T-helper 17 cell (primary cell): ENCODE measurements around the gene PTTG2. TPM values are rescaled to one million over a fixed set of nuclear protein-coding genes. Genes with fewer than 3 reads are reported as not detected.

ENCODE experiments used
- ATAC-seq: fragments of 150-1000 bp; cut with Tn5 transposase; 2 replicates; pipeline ENCODE4 v1.10.0; 2021; ENCODE audit warnings: mild to moderate bottlenecking, moderate library complexity
- DNase-seq, 3 donors: peaks; one replicate each; pipeline versions ENCODE4 v3.0.0 to v3.0.0-alpha.2; 2020 to 2021
- H3K9me3 ChIP-seq: one replicate; pipeline ENCODE4 v1.7.0; 2013; ENCODE audit warnings: low read length, mild to moderate bottlenecking; ENCODE audit not compliant: control insufficient read depth, poor library complexity, severe bottlenecking
- H3K27ac Mint-ChIP-seq: one replicate; pipeline ENCODE4 v1.8.0; 2022; ENCODE audit warnings: mild to moderate bottlenecking, moderate library complexity, mixed read lengths
- H3K27me3 Mint-ChIP-seq: one replicate; pipeline ENCODE4 v1.8.0; 2022; ENCODE audit warnings: mixed read lengths
- H3K36me3 Mint-ChIP-seq: one replicate; pipeline ENCODE4 v1.8.0; 2022; ENCODE audit warnings: low read depth, mixed read lengths
- H3K4me1 Mint-ChIP-seq: one replicate; pipeline ENCODE4 v1.8.0; 2022; ENCODE audit warnings: mild to moderate bottlenecking, mixed read lengths
- H3K4me3 Mint-ChIP-seq: one replicate; pipeline ENCODE4 v1.8.0; 2022; ENCODE audit warnings: mild to moderate bottlenecking, moderate library complexity, mixed read lengths
- total RNA-seq, 4 donors: library from RNA in 2 of 4; stranded (reverse) in 2 of 4; gene quantifications; one replicate each; pipeline ENCODE4 v1.2.3 and lab custom pipeline; 2022 to 2026

Gene PTTG2
- total RNA-seq, 2 donors from 2014 or later: 1.5 TPM; not detected in 1

DNA sequence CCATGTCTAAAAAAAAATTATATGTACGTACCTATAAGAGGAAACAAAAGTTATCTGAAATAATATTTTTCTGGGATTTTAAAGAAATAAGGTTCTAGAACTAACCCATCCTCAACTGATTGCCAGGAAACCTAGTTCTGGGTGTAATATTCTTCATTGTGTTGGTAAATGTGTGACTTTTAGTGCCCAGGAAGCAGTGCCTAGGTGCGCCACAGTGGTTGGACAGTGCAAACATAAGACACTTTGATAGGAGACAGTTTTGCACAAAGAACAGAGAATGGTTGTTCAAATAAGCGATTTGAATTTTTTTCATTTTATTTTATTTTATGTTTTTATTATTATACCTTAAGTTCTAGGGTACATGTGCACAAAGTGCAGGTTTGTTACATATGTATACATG is 22.0 kb upstream of the PTTG2 start:
- peaks cover 2% of the 10 kb centered on the region for H3K36me3 Mint-ChIP-seq
- no peaks in the 10 kb centered on the region for H3K9me3 ChIP-seq
- H3K4me3 Mint-ChIP-seq: no peak overlapping the region
- no peaks in the 10 kb centered on the region for H3K27me3 Mint-ChIP-seq
- ATAC-seq (no peak), DNase-seq (no peak)
- H3K4me1 Mint-ChIP-seq: peaks cover 9% of the 10 kb centered on the region
- no peak overlapping the region for H3K27ac Mint-ChIP-seq

DNA sequence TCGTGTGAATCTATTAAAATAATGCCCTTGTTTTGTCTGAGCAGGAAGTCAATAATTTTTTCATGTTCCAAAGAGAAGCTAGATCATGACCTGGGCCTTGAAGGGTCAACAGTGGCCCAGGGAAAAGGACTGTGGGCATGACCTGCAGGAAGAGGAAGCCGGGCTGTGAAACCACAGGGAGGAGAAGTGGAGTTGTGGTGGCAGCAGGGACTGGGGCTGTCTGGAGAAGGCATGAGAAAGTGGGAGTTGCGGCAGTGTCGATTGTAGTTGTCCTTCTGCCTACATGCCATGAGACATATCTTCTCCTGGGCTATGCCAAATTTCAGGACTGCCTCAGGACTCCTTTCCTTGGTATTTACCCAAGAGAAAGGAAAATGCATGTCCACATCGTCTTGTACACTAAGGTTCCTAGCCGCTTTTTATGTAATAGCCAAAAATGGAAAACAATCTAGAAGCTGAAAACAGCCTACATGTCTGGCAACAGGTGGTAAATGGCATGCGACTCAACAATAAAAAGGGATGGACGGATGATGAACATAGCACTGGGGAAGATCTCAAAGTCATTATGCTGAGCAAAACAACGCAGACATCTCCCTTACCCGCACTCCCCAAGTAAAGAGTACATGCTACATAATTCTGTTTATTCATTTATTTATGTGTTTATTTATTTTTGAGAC is 13.6 kb upstream of the PTTG2 start:
- Mint-ChIP-seq H3K36me3 (peaks cover 2% of the 10 kb centered on the region), H3K27me3 (no peaks in the 10 kb centered on the region), H3K4me1 (peaks cover 18% of the 10 kb centered on the region), H3K27ac (peak overlapping the region; percentile 55), H3K4me3 (no peak overlapping the region)
- ATAC-seq (no peak), DNase-seq (no peak)
- no peaks in the 10 kb centered on the region for H3K9me3 ChIP-seq

DNA sequence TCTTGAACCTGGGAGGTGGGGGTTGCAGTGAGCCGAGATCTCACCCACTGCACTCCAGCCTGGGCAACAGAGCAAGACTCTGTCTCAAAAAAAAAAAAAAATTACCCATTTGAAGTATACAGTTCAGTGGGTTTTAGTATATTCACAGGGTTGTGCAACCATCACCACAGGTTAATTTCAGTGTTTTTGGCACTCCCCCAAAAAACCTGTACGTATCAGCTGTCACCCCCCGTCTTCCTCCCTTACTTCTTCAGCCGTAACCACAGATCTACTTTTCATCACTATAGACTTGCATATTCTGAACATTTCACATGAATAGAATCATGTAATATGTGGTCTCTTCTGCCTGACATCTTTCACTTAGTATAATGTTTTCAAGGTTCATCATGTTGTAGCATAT is 11.7 kb upstream of the PTTG2 start:
- Mint-ChIP-seq H3K27me3 (no peaks in the 10 kb centered on the region), H3K36me3 (peaks cover 2% of the 10 kb centered on the region), H3K27ac (no peak overlapping the region), H3K4me3 (no peak overlapping the region), H3K4me1 (peaks cover 18% of the 10 kb centered on the region)
- ATAC-seq (no peak), DNase-seq (no peak)
- H3K9me3 ChIP-seq: no peaks in the 10 kb centered on the region

DNA sequence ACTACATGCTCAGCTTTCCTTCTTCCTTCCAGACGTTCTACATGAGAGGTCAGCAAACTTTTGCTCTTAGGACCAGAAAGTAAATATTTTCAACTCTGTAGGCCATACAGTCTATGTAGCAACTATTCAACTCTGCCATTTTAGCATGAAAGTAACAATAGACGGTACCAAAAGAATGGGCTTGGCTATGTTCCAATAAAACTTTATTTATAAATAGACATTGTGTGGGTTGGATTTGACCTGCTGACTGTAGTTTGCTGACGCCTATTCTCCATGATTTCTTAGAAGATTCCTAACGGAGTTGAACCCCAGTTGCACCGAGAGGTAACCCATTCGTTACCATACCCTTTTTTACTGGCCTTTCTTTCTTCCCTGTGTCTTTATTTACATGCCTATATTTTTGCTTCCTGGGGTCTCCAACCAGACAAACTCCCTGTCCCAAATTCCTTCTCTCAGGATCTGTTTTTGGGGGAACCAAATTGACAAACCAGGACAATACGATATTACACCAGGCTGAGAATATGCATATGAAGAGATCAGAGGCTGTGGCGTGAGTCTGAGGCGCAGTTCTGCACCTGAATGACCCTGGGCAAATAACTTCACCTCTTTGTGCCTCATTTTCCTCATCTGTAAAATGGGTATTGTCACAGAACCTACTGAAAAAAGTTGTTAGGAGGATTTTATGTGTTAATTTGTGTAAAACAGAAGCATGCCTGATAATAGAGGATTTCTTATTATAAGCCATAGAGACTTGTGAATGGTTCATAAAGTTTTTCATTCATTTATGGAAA is 10.4 kb upstream of the PTTG2 start:
- H3K4me3 Mint-ChIP-seq: no peak overlapping the region
- DNase-seq (no peak), ATAC-seq (no peak)
- peak overlapping the region; percentile 14 for H3K27ac Mint-ChIP-seq
- H3K9me3 ChIP-seq: no peaks in the 10 kb centered on the region
- no peaks in the 10 kb centered on the region for H3K27me3 Mint-ChIP-seq
- peaks cover 4% of the 10 kb centered on the region for H3K36me3 Mint-ChIP-seq
- H3K4me1 Mint-ChIP-seq: peaks cover 24% of the 10 kb centered on the region

DNA sequence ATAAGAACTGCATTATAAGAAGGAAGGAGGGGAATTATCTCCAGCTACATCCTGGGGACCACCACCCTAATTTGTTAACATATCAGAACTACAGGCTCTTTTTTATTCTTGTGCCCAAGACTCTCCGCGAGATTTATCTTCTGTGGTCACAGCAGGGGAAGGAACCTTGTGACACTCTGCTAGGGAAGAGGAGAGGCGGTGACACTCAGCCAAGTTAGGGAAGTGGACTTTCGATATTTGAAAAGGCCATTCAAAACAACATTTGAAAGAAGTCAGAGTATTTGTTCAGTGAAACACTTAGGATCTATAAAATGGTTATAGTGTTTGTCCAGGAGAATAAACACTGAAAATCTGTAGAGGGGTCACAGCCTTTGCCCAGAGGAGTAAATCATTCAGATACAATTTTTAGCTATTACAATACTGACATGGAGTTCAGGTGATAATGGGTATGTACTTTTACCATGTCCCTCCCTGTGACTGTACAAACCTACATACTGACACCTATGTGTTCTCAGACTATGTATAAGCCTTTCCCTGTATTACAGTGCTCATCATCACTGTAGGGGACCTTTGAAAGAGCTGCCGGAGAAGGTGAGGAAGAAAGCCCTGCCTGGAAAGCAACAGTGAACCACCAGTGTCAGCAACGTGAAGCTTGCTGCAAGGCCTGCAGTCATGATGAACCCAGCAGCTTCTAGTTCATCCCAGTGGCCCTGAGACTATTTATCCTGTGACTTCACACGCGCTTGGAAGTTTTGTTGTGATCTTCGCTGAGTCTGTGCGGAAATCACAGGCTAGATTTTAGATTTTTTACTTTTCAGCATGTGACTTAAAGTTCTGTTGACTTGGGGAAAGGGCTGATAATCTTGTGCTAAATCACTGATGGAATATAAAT is 8.5 kb upstream of the PTTG2 start:
- no peaks in the 10 kb centered on the region for H3K9me3 ChIP-seq
- Mint-ChIP-seq H3K4me3 (no peak overlapping the region), H3K27me3 (no peaks in the 10 kb centered on the region), H3K4me1 (peaks cover 18% of the 10 kb centered on the region), H3K36me3 (peaks cover 2% of the 10 kb centered on the region), H3K27ac (no peak overlapping the region)
- ATAC-seq (no peak), DNase-seq (no peak)

DNA sequence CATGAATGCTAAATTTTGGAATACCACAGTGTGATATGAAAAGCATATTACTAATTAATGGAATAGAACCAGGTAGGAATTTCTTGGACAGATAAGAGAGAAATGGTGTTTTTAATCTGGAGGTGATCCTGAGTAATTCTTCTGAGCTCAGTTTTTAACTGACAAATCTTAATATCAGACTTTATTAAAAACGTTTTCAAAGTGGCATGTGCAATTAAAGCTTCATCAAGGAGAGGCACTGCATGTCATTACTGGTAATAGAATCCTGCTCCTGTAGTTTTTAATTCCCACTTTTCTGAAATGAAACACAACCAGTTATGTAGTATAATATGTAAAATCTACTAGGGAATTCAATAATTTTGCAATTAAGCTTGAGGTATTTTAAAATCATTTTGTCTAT is 7.0 kb upstream of the PTTG2 start:
- H3K36me3 Mint-ChIP-seq: peaks cover 2% of the 10 kb centered on the region
- H3K4me1 Mint-ChIP-seq: peaks cover 16% of the 10 kb centered on the region
- no peaks in the 10 kb centered on the region for H3K9me3 ChIP-seq
- no peaks in the 10 kb centered on the region for H3K27me3 Mint-ChIP-seq
- no peak overlapping the region for H3K4me3 Mint-ChIP-seq
- no peak for ATAC-seq
- peak overlapping the region; percentile 66 for H3K27ac Mint-ChIP-seq
- DNase-seq: no peak

DNA sequence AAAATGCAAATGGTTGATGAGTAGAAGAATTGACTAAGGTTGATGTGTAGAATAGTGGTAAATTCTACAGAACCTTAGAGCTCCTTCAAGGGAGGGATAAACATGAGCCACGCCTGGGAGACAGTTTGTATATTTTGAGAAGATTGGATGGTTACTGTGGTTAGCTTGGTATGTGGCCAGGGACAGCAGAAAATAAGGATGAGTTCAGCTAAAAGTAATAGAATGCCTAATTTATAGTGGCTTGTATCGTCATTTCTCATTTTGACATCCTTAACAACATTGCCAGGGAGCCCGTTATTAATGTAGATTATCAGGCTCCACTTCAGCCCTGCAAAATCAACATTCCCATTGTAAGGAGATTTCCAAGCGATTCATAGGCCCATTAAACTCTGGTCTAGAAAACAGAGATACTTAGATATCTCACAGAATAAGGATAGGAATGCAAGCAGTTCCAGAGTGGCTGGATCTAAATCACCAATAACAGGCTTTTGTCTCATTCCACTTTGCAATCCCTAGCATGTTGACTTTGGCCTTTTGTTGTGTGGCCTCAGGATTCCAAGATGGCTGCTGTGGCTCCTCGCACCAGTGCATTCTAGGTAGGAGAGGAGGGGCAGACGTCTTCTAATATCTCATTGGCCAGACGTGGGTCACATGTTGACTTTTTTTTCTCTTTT is 6.4 kb upstream of the PTTG2 start:
- ATAC-seq (no peak), DNase-seq (no peak)
- H3K4me1 Mint-ChIP-seq: peaks cover 13% of the 10 kb centered on the region
- H3K4me3 Mint-ChIP-seq: no peak overlapping the region
- peaks cover 2% of the 10 kb centered on the region for H3K36me3 Mint-ChIP-seq
- no peaks in the 10 kb centered on the region for H3K27me3 Mint-ChIP-seq
- H3K9me3 ChIP-seq: no peaks in the 10 kb centered on the region
- H3K27ac Mint-ChIP-seq: peak overlapping the region; percentile 66

DNA sequence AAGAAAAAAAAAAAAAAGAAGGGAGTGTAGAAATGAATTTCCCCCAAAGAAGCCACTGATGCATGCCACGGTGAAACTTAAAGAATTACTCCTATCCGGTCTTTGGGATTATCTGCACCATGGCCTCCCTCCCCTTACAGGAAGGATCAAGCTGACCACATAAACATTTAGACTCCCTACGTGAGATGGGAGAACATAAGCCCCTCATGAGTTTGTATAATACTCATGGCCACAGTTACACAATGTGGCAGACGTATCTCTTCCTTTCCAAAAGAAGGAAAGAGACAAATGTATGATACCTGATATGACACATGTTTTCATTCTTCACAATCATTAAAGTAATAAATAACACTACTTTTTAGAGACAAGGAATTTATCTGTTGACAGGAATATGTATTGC is 3.3 kb upstream of the PTTG2 start:
- Mint-ChIP-seq H3K27ac (no peak overlapping the region), H3K4me3 (no peak overlapping the region), H3K36me3 (peaks cover 2% of the 10 kb centered on the region), H3K4me1 (peaks cover 6% of the 10 kb centered on the region), H3K27me3 (no peaks in the 10 kb centered on the region)
- H3K9me3 ChIP-seq: no peaks in the 10 kb centered on the region
- ATAC-seq: no peak
- DNase-seq: no peak

DNA sequence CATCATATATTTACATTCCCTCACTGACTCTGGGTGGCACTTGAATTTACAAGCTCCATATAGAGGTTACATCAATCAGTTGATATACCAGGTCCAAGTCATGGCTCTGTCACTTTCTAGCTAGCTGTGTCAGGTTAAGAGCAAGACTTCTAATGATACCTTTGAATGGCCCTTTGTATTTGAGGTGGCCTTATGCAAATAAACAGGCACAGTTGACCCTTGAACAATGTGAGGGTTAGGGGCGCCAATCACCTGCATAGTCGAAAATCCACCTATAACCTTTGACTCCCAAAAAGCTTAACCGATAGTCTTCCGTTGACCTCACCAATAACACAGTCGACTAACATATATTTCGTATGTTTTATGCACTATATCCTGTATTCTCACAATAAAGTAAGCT is 1.3 kb upstream of the PTTG2 start:
- Mint-ChIP-seq H3K27me3 (no peaks in the 10 kb centered on the region), H3K4me1 (peaks cover 8% of the 10 kb centered on the region), H3K27ac (no peak overlapping the region), H3K4me3 (no peak overlapping the region), H3K36me3 (peaks cover 2% of the 10 kb centered on the region)
- DNase-seq: no peak
- no peaks in the 10 kb centered on the region for H3K9me3 ChIP-seq
- no peak for ATAC-seq

DNA sequence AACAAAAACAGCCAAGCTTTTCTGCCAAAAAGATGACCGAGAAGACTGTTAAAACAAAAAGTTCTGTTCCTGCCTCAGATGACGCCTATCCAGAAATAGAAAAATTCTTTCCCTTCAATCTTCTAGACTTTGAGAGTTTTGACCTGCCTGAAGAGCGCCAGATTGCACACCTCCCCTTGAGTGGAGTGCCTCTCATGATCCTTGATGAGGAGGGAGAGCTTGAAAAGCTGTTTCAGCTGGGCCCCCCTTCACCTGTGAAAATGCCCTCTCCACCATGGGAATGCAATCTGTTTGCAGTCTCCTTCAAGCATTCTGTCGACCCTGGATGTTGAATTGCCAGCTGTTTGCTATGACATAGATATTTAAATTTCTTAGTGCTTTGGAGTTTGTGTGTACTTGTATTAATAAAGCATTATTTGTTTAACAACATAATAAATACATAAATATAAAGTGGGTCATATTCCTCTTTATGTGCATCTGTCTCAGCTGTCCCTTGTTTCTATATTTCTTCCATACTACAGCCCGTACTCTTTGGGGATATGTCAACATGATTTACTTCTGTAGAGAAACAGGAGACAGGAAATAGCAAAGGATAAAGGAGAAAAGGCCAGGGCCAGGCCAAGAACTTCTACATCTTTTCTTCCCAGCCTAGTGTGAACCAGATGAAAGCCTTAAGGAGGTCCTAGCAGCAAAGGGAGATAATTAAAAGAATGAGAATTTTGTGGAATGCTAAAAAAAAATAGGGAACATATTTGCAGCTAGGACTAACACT is 667 bp downstream of the PTTG2 start:
- H3K9me3 ChIP-seq: no peaks in the 10 kb centered on the region
- ATAC-seq: no peak
- no peaks in the 10 kb centered on the region for H3K36me3 Mint-ChIP-seq
- no peak for DNase-seq
- no peak overlapping the region for H3K4me3 Mint-ChIP-seq
- no peak overlapping the region for H3K27ac Mint-ChIP-seq
- peaks cover 6% of the 10 kb centered on the region for H3K4me1 Mint-ChIP-seq
- no peaks in the 10 kb centered on the region for H3K27me3 Mint-ChIP-seq

DNA sequence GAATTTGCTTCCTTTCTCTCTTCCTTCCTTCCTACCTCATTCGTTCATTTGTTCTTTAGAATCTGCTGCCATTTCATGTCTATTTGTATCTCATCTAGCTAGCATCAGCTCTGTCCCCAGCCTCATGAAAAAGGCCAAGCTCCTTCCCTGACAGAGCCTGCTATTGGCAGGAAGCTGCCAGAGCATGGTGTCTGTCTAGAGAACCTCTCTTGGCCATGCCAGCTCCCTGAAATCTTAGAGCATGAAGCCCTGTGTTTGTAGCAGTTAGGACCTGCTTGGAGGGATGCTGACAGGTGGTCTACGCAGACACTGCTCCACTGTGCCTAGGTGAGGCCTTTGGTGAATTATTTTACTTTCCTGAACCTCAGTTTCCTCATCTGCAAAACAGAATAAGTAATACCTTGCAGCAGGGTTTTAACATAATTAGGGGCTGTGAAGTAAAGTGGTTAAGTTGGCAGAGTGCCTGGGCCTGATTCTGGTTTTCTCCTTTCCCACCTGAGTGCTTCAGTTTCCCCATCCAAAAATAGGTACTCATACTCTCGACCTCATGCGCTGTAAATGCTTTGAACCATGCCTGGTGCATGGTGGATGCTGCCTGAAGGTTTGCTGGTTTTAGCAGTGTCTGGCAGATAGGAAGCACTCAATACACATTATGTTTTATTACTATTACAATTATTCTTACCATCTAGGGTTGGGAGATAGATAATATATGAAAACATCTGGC is 4.7 kb downstream of the PTTG2 start:
- DNase-seq: no peak
- no peaks in the 10 kb centered on the region for H3K27me3 Mint-ChIP-seq
- H3K9me3 ChIP-seq: no peaks in the 10 kb centered on the region
- peak overlapping the region; percentile 3 for H3K27ac Mint-ChIP-seq
- no peak overlapping the region for H3K4me3 Mint-ChIP-seq
- H3K4me1 Mint-ChIP-seq: peaks cover 6% of the 10 kb centered on the region
- no peaks in the 10 kb centered on the region for H3K36me3 Mint-ChIP-seq
- ATAC-seq: no peak

DNA sequence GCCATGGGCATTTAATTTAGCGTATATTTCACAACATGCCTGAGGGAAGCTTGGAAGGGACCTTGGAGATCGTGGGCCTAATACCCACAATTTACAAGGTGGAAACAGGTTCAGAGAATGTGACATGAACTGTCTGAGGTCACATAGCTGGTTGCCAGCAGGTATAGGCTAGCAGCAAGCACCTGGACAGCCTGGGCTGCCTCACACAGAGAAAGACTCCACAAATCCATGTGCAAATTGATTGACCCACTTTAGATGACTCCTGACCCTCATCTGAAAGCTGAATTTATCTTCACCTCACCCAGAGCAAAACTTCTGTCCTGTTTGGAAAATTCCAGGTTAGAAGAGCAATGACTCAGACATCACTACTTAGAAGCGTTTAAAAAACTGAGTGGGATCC is 5.8 kb downstream of the PTTG2 start:
- peaks cover 13% of the 10 kb centered on the region for H3K4me1 Mint-ChIP-seq
- no peak overlapping the region for H3K27ac Mint-ChIP-seq
- no peaks in the 10 kb centered on the region for H3K27me3 Mint-ChIP-seq
- no peak for DNase-seq
- H3K4me3 Mint-ChIP-seq: no peak overlapping the region
- ATAC-seq: no peak
- no peaks in the 10 kb centered on the region for H3K9me3 ChIP-seq
- no peaks in the 10 kb centered on the region for H3K36me3 Mint-ChIP-seq
